Measurements from ENCODE around the gene AKR7A2. TPM values are rescaled to one million over a fixed set of nuclear protein-coding genes. Genes with fewer than 3 reads are reported as not detected.

AKR7A2 gene
- total and polyA plus RNA-seq, 2 donors (not counting 1 experiment from before 2014, with no cell fraction given): 31.3 to 63.6 TPM

- Histone ChIP-seq H2AFZ (ENCODE audit: low read length) (no peak overlapping the region), H3K4me3 (replicated peaks in 1 of 4; ENCODE audit: control extremely low read depth in 1 of 4, insufficient read depth in 1 of 4, low read depth in 3 of 4, low read length in 4 of 4) (no peak overlapping the region), H3K4me2 (ENCODE audit: extremely low read depth, insufficient read depth, low read length) (no peak overlapping the region), H3K36me3 (ENCODE audit: control insufficient read depth, insufficient read depth, low read length) (peaks cover 27% of the 10 kb centered on the region), H3K27me3 (ENCODE audit: control insufficient read depth, insufficient read depth, low read length) (no peaks in the 10 kb centered on the region), H3K79me2 (ENCODE audit: control insufficient read depth, insufficient read depth, low read length) (no peaks in the 10 kb centered on the region), H3K27ac (ENCODE audit: insufficient read depth, low read length) (no peak overlapping the region), H3K9ac (ENCODE audit: insufficient read depth, low read length) (no peak overlapping the region), H3K9me3 (ENCODE audit: control insufficient read depth, insufficient read depth, low read depth, low read length) (no peaks in the 10 kb centered on the region), H3K4me1 (ENCODE audit: control insufficient read depth, extremely low read depth, insufficient read depth, low read length) (peaks cover 10% of the 10 kb centered on the region), H4K20me1 (ENCODE audit: control insufficient read depth, extremely low read depth, insufficient read depth, low read length) (no peaks in the 10 kb centered on the region)
- DNase-seq (ENCODE audit: low read depth in 2 of 2): no peak
- no peak for TF ChIP-seq CTCF (conservative IDR thresholded peaks at IDR 0.05 in 1 of 2, IDR thresholded peaks at IDR 0.05 in 1 of 2; ENCODE audit: low read depth in 1 of 2, low read length in 2 of 2)
- TF ChIP-seq EZH2 (IDR thresholded peaks at IDR 0.05; ENCODE audit: low read length, missing control alignments): no peak
Measured at GRCh38 chr1:19350566-19350965, 38.6 kb upstream of the AKR7A2 start.

GRCh38 chr1:19349999-19350398 is 38.1 kb upstream of the AKR7A2 start:
- no peak for DNase-seq (ENCODE audit: low read depth in 2 of 2)
- H3K27me3 ChIP-seq (ENCODE audit: control insufficient read depth, insufficient read depth, low read length): no peaks in the 10 kb centered on the region
- no peak overlapping the region for H2AFZ ChIP-seq (ENCODE audit: low read length)
- H3K4me3 ChIP-seq (replicated peaks in 1 of 4; ENCODE audit: control extremely low read depth in 1 of 4, insufficient read depth in 1 of 4, low read depth in 3 of 4, low read length in 4 of 4): no peak overlapping the region
- H3K4me1 ChIP-seq (ENCODE audit: control insufficient read depth, extremely low read depth, insufficient read depth, low read length): peaks cover 10% of the 10 kb centered on the region
- H4K20me1 ChIP-seq (ENCODE audit: control insufficient read depth, extremely low read depth, insufficient read depth, low read length): no peaks in the 10 kb centered on the region
- H3K9ac ChIP-seq (ENCODE audit: insufficient read depth, low read length): no peak overlapping the region
- TF ChIP-seq EZH2 (IDR thresholded peaks at IDR 0.05; ENCODE audit: low read length, missing control alignments): no peak
- TF ChIP-seq CTCF (conservative IDR thresholded peaks at IDR 0.05 in 1 of 2, IDR thresholded peaks at IDR 0.05 in 1 of 2; ENCODE audit: low read depth in 1 of 2, low read length in 2 of 2): no peak
- H3K79me2 ChIP-seq (ENCODE audit: control insufficient read depth, insufficient read depth, low read length): no peaks in the 10 kb centered on the region
- H3K9me3 ChIP-seq (ENCODE audit: control insufficient read depth, insufficient read depth, low read depth, low read length): no peaks in the 10 kb centered on the region
- H3K4me2 ChIP-seq (ENCODE audit: extremely low read depth, insufficient read depth, low read length): no peak overlapping the region
- no peak overlapping the region for H3K27ac ChIP-seq (ENCODE audit: insufficient read depth, low read length)
- H3K36me3 ChIP-seq (ENCODE audit: control insufficient read depth, insufficient read depth, low read length): peaks cover 26% of the 10 kb centered on the region

DNA sequence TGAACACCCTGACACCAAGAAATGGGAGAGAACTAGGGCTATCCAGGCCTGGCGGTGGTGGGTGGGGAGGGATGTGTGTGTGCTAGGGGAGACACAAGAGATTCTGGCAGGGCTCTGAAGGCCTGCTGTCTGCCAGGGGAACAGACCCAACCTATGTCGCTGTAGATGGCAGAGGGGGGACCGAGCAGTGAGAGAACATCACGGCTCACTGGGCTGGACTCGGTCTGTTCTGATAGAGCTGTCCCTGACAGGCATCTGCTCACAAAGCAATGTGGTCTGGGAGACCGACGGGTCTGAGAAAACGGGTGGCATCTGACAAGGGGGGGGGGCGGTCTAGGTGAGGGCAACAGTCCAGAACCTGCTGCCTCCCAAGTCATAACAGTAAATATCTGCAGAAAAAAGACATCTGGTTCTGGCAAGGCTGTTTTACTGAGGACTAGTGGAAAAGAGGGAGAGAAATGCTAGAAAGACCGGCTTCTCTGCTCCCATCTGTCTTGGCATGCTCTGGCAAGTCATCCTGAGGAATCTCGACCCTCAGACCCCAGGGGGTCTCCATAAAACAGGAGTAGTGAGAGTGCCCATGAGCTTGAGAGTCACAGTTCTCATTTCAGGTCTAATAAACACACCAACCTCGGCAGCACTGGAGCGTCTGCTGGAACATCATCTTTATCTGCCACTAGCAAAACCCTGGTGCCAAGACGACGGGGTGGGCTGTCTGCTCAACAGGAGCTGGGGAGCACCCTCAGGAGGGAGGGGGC is 36.7 kb upstream of the AKR7A2 start:
- H3K36me3 ChIP-seq (ENCODE audit: control insufficient read depth, insufficient read depth, low read length): peaks cover 29% of the 10 kb centered on the region
- H4K20me1 ChIP-seq (ENCODE audit: control insufficient read depth, extremely low read depth, insufficient read depth, low read length): no peaks in the 10 kb centered on the region
- H2AFZ ChIP-seq (ENCODE audit: low read length): no peak overlapping the region
- H3K4me1 ChIP-seq (ENCODE audit: control insufficient read depth, extremely low read depth, insufficient read depth, low read length): peaks cover 10% of the 10 kb centered on the region
- H3K9ac ChIP-seq (ENCODE audit: insufficient read depth, low read length): no peak overlapping the region
- no peak overlapping the region for H3K4me2 ChIP-seq (ENCODE audit: extremely low read depth, insufficient read depth, low read length)
- H3K27ac ChIP-seq (ENCODE audit: insufficient read depth, low read length): no peak overlapping the region
- H3K27me3 ChIP-seq (ENCODE audit: control insufficient read depth, insufficient read depth, low read length): no peaks in the 10 kb centered on the region
- no peak for TF ChIP-seq CTCF (conservative IDR thresholded peaks at IDR 0.05 in 1 of 2, IDR thresholded peaks at IDR 0.05 in 1 of 2; ENCODE audit: low read depth in 1 of 2, low read length in 2 of 2)
- TF ChIP-seq EZH2 (IDR thresholded peaks at IDR 0.05; ENCODE audit: low read length, missing control alignments): no peak
- H3K9me3 ChIP-seq (ENCODE audit: control insufficient read depth, insufficient read depth, low read depth, low read length): no peaks in the 10 kb centered on the region
- no peak overlapping the region for H3K4me3 ChIP-seq (replicated peaks in 1 of 4; ENCODE audit: control extremely low read depth in 1 of 4, insufficient read depth in 1 of 4, low read depth in 3 of 4, low read length in 4 of 4)
- no peak for DNase-seq (ENCODE audit: low read depth in 2 of 2)
- H3K79me2 ChIP-seq (ENCODE audit: control insufficient read depth, insufficient read depth, low read length): no peaks in the 10 kb centered on the region

Data from fibroblast of lung (primary cell).